ENCODE results near the gene ABHD12. TPM values are rescaled to one million over a fixed set of nuclear protein-coding genes. Genes with fewer than 3 reads are reported as not detected.

Gene ABHD12
- total RNA-seq, 2 experiments from 2014 or later, result 27.1 to 27.6 TPM

GRCh38 chr20:25259358-25259757 is 131.3 kb downstream of the ABHD12 start:
- Mint-ChIP-seq H3K4me3 (no peak overlapping the region), H3K36me3 (ENCODE audit: low read depth) (peaks cover 30% of the 10 kb centered on the region), H3K27ac (no peak overlapping the region), H3K9me3 (no peaks in the 10 kb centered on the region), H3K27me3 (no peaks in the 10 kb centered on the region), H3K4me1 (peaks cover 39% of the 10 kb centered on the region)
- POLR2A ChIA-PET, result no interaction called here
- CTCF ChIA-PET, result interaction anchor here (1.5 kb wide), 1 partner anchor 39 kb away, joined by 3 read pairs; no protein-coding TSS in a partner anchor
- DNase-seq, result no peak

- H3K27me3 Mint-ChIP-seq, result no peaks in the 10 kb centered on the region
- H3K4me3 Mint-ChIP-seq, result no peak overlapping the region
- H3K27ac Mint-ChIP-seq, result no peak overlapping the region
- no peaks in the 10 kb centered on the region for H3K9me3 Mint-ChIP-seq
- H3K36me3 Mint-ChIP-seq (ENCODE audit: low read depth), result peaks cover 30% of the 10 kb centered on the region
- ChIA-PET POLR2A (no interaction called here), CTCF (interaction anchor here (0.7 kb wide), 1 partner anchor 11 kb away, joined by 4 read pairs; the partner anchor contains the start of gene PYGB)
- H3K4me1 Mint-ChIP-seq, result peaks cover 40% of the 10 kb centered on the region
- no peak for DNase-seq
Observed at GRCh38 chr20:25258828-25259227, 131.8 kb downstream of the ABHD12 start.

GRCh38 chr20:25258476-25258805 is 132.2 kb downstream of the ABHD12 start:
- no peak overlapping the region for H3K27ac Mint-ChIP-seq
- H3K9me3 Mint-ChIP-seq, result no peaks in the 10 kb centered on the region
- POLR2A ChIA-PET, result no interaction called here
- H3K27me3 Mint-ChIP-seq, result no peaks in the 10 kb centered on the region
- no peak overlapping the region for H3K4me3 Mint-ChIP-seq
- CTCF ChIA-PET, result interaction anchor here (0.7 kb wide), 1 partner anchor 11 kb away, joined by 4 read pairs; the partner anchor contains the start of gene PYGB
- no peak for DNase-seq
- peaks cover 40% of the 10 kb centered on the region for H3K4me1 Mint-ChIP-seq
- peaks cover 30% of the 10 kb centered on the region for H3K36me3 Mint-ChIP-seq (ENCODE audit: low read depth)

GRCh38 chr20:25257756-25258475 is 132.7 kb downstream of the ABHD12 start:
- no peak overlapping the region for H3K27ac Mint-ChIP-seq
- CTCF ChIA-PET, result interaction anchor here (0.6 to 0.7 kb wide), 2 partner anchors 10 to 164 kb away, joined by 3 to 4 read pairs; partner anchors contain the start of gene PYGB
- H3K4me1 Mint-ChIP-seq, result peaks cover 41% of the 10 kb centered on the region
- DNase-seq, result no peak
- H3K27me3 Mint-ChIP-seq, result no peaks in the 10 kb centered on the region
- H3K36me3 Mint-ChIP-seq (ENCODE audit: low read depth), result peaks cover 29% of the 10 kb centered on the region
- no peaks in the 10 kb centered on the region for H3K9me3 Mint-ChIP-seq
- POLR2A ChIA-PET, result no interaction called here
- H3K4me3 Mint-ChIP-seq, result no peak overlapping the region

- Mint-ChIP-seq H3K4me1 (peaks cover 46% of the 10 kb centered on the region), H3K36me3 (ENCODE audit: low read depth) (peaks cover 30% of the 10 kb centered on the region), H3K4me3 (no peak overlapping the region), H3K27me3 (no peaks in the 10 kb centered on the region), H3K9me3 (no peaks in the 10 kb centered on the region), H3K27ac (no peak overlapping the region)
- ChIA-PET CTCF (no interaction called here), POLR2A (no interaction called here)
- no peak for DNase-seq
Observed at GRCh38 chr20:25257130-25257529, 133.5 kb downstream of the ABHD12 start.

- CTCF ChIA-PET, result no interaction called here
- no peaks in the 10 kb centered on the region for H3K9me3 Mint-ChIP-seq
- no peak overlapping the region for H3K4me3 Mint-ChIP-seq
- no peaks in the 10 kb centered on the region for H3K27me3 Mint-ChIP-seq
- H3K36me3 Mint-ChIP-seq (ENCODE audit: low read depth), result peaks cover 24% of the 10 kb centered on the region
- no peak for DNase-seq
- H3K4me1 Mint-ChIP-seq, result peaks cover 46% of the 10 kb centered on the region
- H3K27ac Mint-ChIP-seq, result no peak overlapping the region
- POLR2A ChIA-PET, result no interaction called here
Observed at GRCh38 chr20:25256226-25256859, 134.3 kb downstream of the ABHD12 start.

GRCh38 chr20:25254986-25255680 is 135.5 kb downstream of the ABHD12 start:
- no peaks in the 10 kb centered on the region for H3K27me3 Mint-ChIP-seq

GRCh38 chr20:25254571-25254970 is 136.1 kb downstream of the ABHD12 start:
- Mint-ChIP-seq H3K27ac (no peak overlapping the region), H3K4me1 (peaks cover 43% of the 10 kb centered on the region), H3K4me3 (no peak overlapping the region), H3K36me3 (ENCODE audit: low read depth) (peaks cover 14% of the 10 kb centered on the region), H3K9me3 (no peaks in the 10 kb centered on the region), H3K27me3 (no peaks in the 10 kb centered on the region)
- ChIA-PET CTCF (no interaction called here), POLR2A (no interaction called here)
- no peak for DNase-seq

More at GRCh38 chr20:25254986-25255680, 135.5 kb downstream of the ABHD12 start:
- Mint-ChIP-seq H3K4me1 (peaks cover 45% of the 10 kb centered on the region), H3K27ac (no peak overlapping the region), H3K36me3 (ENCODE audit: low read depth) (peaks cover 19% of the 10 kb centered on the region), H3K4me3 (no peak overlapping the region), H3K9me3 (no peaks in the 10 kb centered on the region)
- no peak for DNase-seq
- ChIA-PET CTCF (no interaction called here), POLR2A (no interaction called here)

- ChIA-PET CTCF (no interaction called here), POLR2A (no interaction called here)
- Mint-ChIP-seq H3K9me3 (no peaks in the 10 kb centered on the region), H3K4me3 (no peak overlapping the region), H3K4me1 (peaks cover 44% of the 10 kb centered on the region), H3K27ac (peak overlapping the region; percentile 19), H3K27me3 (no peaks in the 10 kb centered on the region), H3K36me3 (ENCODE audit: low read depth) (peaks cover 9% of the 10 kb centered on the region)
- DNase-seq, result no peak
Observed at GRCh38 chr20:25253606-25254275, 136.9 kb downstream of the ABHD12 start.

- no peak overlapping the region for H3K4me3 Mint-ChIP-seq
- DNase-seq, result no peak
- H3K9me3 Mint-ChIP-seq, result no peaks in the 10 kb centered on the region
- ChIA-PET POLR2A (no interaction called here), CTCF (interaction anchor here (2.0 kb wide), 1 partner anchor 28 kb away, joined by 8 read pairs; no protein-coding TSS in a partner anchor)
- H3K4me1 Mint-ChIP-seq, result peaks cover 39% of the 10 kb centered on the region
- peaks cover 9% of the 10 kb centered on the region for H3K36me3 Mint-ChIP-seq (ENCODE audit: low read depth)
- H3K27me3 Mint-ChIP-seq, result no peaks in the 10 kb centered on the region
- H3K27ac Mint-ChIP-seq, result no peak overlapping the region
Observed at GRCh38 chr20:25252686-25253421, 137.8 kb downstream of the ABHD12 start.

GRCh38 chr20:25252230-25252651 is 138.4 kb downstream of the ABHD12 start:
- no peak overlapping the region for H3K27ac Mint-ChIP-seq
- peaks cover 39% of the 10 kb centered on the region for H3K4me1 Mint-ChIP-seq
- no peak overlapping the region for H3K4me3 Mint-ChIP-seq
- ChIA-PET CTCF (interaction anchor here (1.0 to 2.0 kb wide), 2 partner anchors 9 to 29 kb away, joined by 4 to 8 read pairs; no protein-coding TSS in a partner anchor), POLR2A (no interaction called here)
- no peaks in the 10 kb centered on the region for H3K9me3 Mint-ChIP-seq
- DNase-seq, result no peak
- peaks cover 9% of the 10 kb centered on the region for H3K36me3 Mint-ChIP-seq (ENCODE audit: low read depth)
- H3K27me3 Mint-ChIP-seq, result no peaks in the 10 kb centered on the region

- POLR2A ChIA-PET, result no interaction called here
- Mint-ChIP-seq H3K9me3 (no peaks in the 10 kb centered on the region), H3K27ac (no peak overlapping the region), H3K4me3 (no peak overlapping the region), H3K27me3 (peaks cover 4% of the 10 kb centered on the region), H3K36me3 (ENCODE audit: low read depth) (peaks cover 9% of the 10 kb centered on the region), H3K4me1 (peaks cover 45% of the 10 kb centered on the region)
- no peak for DNase-seq
- CTCF ChIA-PET, result interaction anchor here (0.6 to 2.0 kb wide), 4 partner anchors 9 to 1086 kb away, joined by 3 to 8 read pairs (median 4); no protein-coding TSS in a partner anchor
Observed at GRCh38 chr20:25251558-25251957, 139.1 kb downstream of the ABHD12 start.

Data from activated CD4-positive, alpha-beta T cell treated with anti-CD3 and anti-CD28 coated beads, Interleukin-2, amount 10 ng/mL, durations not matched to agents 7 days and 5 days (primary cell).